Iris pigment epithelial cell (primary cell): Measurements from ENCODE around the gene ADGRD2.

Experiments
- DNase-seq: peaks from one replicate; pipeline ENCODE4 v3.0.0-alpha.2; 2011; ENCODE audit warnings: low read depth

Gene ADGRD2

GRCh38 chr9:124439086-124439485 is 11.2 kb upstream of the ADGRD2 start:
- DNase-seq: no peak

DNA sequence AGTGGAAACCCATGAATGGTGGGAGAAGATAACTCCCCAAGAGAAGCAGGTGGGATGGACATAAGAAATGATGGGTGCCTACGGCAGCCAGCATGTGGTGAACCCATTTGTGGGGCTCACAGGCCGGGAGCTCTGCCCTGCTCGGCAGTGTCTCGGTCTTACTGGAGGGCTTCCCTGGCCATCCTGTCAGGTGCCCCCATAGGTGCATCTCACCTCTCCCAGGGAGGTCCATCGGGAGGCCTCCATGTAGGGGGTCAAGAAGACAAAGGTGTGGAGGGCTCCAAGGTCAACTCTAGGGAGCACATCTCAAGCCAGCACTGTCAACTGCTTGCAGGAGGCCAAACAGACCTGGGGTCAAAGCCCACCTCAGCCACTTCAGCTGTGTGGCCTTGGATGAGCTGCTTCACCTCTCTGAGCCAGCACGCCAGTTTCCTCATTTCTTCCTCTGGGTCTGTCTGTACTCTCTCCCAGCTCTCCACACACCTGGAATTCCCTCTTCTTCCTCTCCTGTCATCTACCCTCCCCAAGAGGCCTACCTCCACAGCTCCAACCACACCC is 10.5 kb upstream of the ADGRD2 start:
- DNase-seq: no peak

- DNase-seq: no peak
Observed at GRCh38 chr9:124440786-124441185, 9.5 kb upstream of the ADGRD2 start.

GRCh38 chr9:124441291-124441690 is 9.0 kb upstream of the ADGRD2 start:
- DNase-seq: no peak

DNA sequence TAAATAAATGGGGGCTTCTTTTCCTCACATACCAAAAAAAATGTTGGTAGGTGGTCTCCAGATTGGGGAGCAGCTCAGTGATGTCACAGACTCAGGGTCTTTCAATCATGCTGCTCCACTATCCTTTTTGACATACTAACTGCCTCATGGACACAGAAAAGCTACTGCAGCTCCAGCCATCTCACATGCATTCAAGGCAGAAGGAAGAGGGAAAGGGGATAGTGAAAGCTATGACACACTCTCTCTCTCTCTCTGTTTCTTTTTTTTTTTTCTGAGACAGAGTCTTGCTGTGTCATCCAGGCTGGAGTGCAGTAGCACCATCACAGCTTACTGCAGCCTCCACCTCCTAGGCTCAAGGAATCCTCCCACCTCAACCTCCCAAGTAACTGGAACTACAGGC is 7.9 kb upstream of the ADGRD2 start:
- DNase-seq: no peak

- DNase-seq: no peak
Observed at GRCh38 chr9:124442826-124443225, 7.4 kb upstream of the ADGRD2 start.

GRCh38 chr9:124443625-124444024 is 6.6 kb upstream of the ADGRD2 start:
- DNase-seq: no peak

- DNase-seq: no peak
Observed at GRCh38 chr9:124444166-124444565, 6.1 kb upstream of the ADGRD2 start.

GRCh38 chr9:124447297-124447661 is 3.0 kb upstream of the ADGRD2 start:
- DNase-seq: no peak

- DNase-seq: no peak
Observed at GRCh38 chr9:124448019-124448418, 2.2 kb upstream of the ADGRD2 start.

DNA sequence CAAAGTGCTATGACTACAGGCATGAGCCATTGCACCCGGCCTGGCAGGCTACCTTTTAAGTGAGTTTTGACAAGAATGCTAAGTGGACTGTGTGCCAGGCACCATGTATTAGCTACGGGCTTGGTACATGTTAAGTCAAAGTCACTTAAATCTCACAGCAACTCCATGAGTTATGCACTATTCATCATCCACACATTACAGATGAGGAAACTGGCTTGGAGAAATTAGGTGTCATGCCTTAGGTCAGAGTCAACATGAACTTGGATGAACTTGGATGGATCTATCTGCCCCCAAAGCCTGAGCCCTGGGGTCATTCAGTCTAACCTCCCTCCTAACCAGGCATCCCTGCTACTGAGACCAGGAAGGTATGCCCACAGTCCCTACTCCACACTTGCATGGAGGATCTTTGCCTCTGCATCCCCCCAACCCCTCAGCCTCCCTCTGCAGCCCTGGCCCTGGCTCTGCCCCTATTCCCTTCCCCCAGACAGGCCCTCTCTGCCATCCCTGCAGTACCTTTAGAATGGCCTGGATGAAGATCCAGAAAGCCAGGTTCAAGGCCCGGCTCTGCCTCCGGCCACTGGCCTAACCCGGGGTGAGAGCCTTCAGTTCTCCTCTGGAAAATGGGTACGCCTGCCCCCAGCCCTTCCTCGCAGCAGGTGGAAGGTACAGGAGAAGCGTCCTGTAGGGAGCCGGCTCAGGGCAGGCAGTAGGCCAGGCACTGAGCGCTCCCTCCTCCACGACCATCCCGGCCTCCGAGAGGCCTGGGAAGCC is 685 bp upstream of the ADGRD2 start:
- DNase-seq: no peak

DNA sequence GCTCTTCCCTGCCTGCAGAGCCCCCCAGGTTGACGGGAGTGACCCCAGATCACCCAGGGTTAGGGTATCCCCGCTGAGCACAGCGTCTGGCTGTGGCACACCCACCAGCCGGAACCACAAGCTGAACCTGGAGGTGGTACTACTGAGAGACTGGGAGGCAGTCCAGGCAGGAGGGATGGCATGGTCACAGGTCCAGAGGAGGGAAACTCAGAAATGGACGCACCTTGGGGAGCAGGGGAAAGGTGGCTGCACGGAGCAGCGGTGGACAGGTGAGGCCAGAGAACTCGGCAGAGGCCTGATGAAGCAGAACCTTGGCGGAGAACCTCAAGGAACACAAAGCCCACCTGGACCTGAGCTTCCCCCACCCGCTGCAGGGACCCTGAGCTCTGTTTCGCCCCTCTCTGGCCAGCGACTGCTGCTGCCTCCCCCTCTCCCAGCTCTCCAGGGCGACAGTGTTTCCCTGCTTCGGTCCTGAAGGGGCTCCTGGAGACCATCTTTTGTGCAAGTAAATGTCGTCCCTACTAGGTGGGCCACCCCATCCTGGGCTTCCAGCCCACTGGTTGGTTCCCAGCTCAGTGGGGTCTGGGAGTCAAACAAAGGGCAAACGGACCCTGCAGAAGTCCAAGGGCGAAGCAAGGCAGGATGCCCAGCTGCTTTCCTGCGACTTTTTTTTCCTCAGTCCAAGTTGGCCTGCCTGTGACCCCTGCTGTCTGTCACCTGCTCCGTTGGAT is 845 bp downstream of the ADGRD2 start:
- DNase-seq: no peak

DNA sequence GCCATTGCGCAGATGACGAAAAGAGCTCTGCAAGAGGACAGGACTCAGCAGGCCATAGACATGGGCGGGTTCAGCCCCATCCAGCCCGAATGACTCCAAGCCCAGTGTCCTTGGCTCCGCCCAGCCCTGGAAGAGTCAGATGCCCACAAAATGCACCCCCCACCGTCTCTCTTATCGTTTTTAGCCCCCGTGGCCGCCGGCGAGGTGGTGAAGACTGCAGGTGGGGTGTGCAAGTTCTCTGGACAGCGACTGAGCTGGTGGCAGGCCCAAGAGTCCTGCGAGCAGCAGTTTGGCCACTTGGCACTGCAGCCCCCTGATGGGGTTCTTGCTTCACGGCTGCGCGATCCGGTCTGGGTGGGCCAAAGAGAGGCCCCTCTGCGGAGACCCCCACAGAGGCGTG is 2.1 kb downstream of the ADGRD2 start:
- no peak for DNase-seq

GRCh38 chr9:124452841-124453585 is 2.8 kb downstream of the ADGRD2 start:
- no peak for DNase-seq

GRCh38 chr9:124453586-124454191 is 3.4 kb downstream of the ADGRD2 start:
- DNase-seq: no peak

DNA sequence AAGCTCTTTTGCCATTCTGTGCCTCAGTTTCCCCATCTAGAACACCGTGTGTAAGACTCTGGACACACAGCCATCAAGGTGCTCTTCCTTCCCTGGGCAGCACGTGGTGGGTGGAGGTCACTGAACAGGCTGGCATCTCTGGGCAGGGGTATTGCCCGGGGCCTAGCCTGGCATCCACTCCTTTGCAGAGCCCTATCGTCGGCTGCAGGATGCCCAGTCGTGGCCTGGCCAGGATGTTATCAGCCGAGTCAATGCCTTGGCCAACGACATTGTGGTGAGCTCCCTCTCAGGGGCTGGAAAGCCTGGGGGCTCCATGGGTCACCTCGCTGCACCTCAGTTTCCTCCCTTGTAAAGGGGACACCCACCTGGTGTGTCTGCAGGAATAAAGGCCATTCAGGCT is 4.0 kb downstream of the ADGRD2 start:
- no peak for DNase-seq

- DNase-seq: no peak
Observed at GRCh38 chr9:124454791-124455443, 4.7 kb downstream of the ADGRD2 start.

- no peak for DNase-seq
Observed at GRCh38 chr9:124455820-124456219, 5.6 kb downstream of the ADGRD2 start.

GRCh38 chr9:124456341-124457078 is 6.3 kb downstream of the ADGRD2 start:
- no peak for DNase-seq

DNA sequence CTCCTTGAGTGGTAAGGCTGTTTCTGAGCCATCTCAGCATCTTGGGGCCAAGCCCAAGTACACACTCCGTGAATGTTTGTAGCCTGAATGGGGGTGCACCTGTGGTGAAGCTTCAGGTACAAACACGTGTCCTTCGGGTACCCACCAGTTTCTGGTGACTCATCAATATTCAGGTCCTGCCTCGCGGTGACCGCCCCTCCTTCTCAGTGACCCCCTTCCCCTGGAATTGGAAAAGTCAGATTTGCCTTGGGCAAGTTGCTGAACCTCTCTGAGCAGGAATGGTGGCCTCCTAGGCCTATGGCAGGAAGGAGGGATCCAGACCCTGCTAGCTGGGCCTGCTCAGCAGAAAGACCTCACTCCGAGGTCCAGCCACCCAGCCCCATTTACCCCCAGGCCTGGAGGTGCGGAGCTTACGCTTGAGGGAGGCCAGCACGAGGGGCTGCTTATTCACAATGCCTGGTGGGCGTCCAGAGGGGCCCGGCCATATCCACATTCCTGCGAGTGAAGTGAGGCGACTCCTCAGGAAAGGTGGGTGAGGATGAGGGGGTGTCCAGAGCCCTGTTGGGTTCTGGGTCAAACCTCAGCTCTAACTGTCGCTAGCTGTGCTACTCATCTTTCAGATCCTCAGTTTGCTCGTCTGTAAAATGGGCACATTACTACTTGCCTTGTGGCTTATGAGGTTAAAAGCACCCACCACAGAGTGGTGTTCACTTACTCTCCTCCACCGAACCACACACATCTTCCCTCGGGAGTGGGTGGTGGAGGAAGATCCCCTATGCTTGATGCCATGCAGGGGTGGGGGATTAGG is 7.0 kb downstream of the ADGRD2 start:
- no peak for DNase-seq
